ENCODE measurements around the gene WNT5A. TPM values are rescaled to one million over a fixed set of nuclear protein-coding genes. Genes with fewer than 3 reads are reported as not detected.

Gene WNT5A
- total RNA-seq, 1 donor from 2014 or later, result 45.8 TPM

DNA sequence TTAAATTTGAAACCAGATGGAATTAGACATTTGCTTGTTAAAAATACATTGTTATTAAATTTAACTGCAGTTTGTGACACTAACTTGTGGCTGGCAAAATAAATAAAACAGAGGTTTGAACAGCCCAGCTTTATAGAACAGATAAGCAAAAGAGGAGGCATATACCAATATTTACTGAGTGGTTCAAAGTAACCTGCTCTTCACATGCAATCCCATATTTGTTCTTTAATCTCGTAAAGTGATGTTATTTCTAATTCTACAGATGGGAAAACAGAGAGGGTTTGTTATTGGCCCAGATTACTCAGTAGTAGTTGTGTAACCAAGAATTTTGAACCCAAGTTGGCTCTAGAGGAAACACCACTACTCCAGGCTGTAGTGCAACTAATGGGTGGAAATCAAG is 37.6 kb downstream of the WNT5A start:
- no peaks in the 10 kb centered on the region for H3K36me3 Mint-ChIP-seq (ENCODE audit: low read depth, unreplicated experiment)
- Histone ChIP-seq H3K4me3 (ENCODE audit: insufficient read depth, low read depth, low read length) (no peak overlapping the region), H3K4me2 (ENCODE audit: low read length) (no peak overlapping the region), H3K9ac (ENCODE audit: low read length) (no peak overlapping the region), H2AFZ (ENCODE audit: low read depth, low read length) (no peak overlapping the region), H3K36me3 (ENCODE audit: insufficient read depth, low read length) (no peaks in the 10 kb centered on the region), H3K4me1 (ENCODE audit: insufficient read depth, low read length) (no peaks in the 10 kb centered on the region), H4K20me1 (ENCODE audit: insufficient read depth, low read length) (no peaks in the 10 kb centered on the region), H3K27ac (ENCODE audit: low read depth, low read length) (no peak overlapping the region), H3K79me2 (ENCODE audit: insufficient read depth, low read length) (no peaks in the 10 kb centered on the region), H3K9me3 (ENCODE audit: insufficient read depth, low read depth, low read length) (no peaks in the 10 kb centered on the region), H3K27me3 (ENCODE audit: insufficient read depth, low read length) (no peaks in the 10 kb centered on the region)
- FAIRE-seq (no peak), DNase-seq (ENCODE audit: low read depth) (no peak)
- TF ChIP-seq EZH2 (IDR thresholded peaks at IDR 0.05; ENCODE audit: insufficient read depth, low read length), result no peak
- TF ChIP-seq, protein P1, sequence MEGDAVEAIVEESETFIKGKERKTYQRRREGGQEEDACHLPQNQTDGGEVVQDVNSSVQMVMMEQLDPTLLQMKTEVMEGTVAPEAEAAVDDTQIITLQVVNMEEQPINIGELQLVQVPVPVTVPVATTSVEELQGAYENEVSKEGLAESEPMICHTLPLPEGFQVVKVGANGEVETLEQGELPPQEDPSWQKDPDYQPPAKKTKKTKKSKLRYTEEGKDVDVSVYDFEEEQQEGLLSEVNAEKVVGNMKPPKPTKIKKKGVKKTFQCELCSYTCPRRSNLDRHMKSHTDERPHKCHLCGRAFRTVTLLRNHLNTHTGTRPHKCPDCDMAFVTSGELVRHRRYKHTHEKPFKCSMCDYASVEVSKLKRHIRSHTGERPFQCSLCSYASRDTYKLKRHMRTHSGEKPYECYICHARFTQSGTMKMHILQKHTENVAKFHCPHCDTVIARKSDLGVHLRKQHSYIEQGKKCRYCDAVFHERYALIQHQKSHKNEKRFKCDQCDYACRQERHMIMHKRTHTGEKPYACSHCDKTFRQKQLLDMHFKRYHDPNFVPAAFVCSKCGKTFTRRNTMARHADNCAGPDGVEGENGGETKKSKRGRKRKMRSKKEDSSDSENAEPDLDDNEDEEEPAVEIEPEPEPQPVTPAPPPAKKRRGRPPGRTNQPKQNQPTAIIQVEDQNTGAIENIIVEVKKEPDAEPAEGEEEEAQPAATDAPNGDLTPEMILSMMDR (IDR thresholded peaks at IDR 0.05; ENCODE audit: insufficient read depth, low read depth, low read length), result no peak
- H3K9me3 Mint-ChIP-seq (ENCODE audit: unreplicated experiment), result no peaks in the 10 kb centered on the region
- peaks cover 11% of the 10 kb centered on the region for H3K27me3 Mint-ChIP-seq (ENCODE audit: low read depth, unreplicated experiment)
- no peak overlapping the region for H3K27ac Mint-ChIP-seq (ENCODE audit: unreplicated experiment)
- H3K4me3 Mint-ChIP-seq (ENCODE audit: unreplicated experiment), result no peak overlapping the region
- H3K4me1 Mint-ChIP-seq (ENCODE audit: low read depth, unreplicated experiment), result peaks cover 3% of the 10 kb centered on the region

DNA sequence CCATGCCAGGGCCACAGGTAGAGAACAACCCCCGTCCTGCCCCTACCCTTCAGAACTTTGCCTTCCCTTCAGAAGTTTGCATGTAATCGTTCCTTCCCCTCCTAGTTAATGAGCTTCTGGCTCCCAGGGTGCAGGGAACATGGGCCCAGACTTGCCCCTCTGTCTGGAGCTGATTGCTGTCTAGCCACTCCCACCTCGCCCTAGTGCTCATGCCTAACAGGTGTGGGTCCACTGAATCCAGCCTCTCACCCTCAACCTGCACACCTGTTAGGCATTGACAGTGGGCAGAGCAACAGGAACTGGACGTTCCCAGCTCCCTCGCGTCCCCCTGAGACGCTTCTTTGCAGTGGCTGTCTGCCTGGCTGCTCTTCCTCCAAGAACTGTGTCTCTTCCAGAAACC is 40.3 kb downstream of the WNT5A start:
- H3K27ac Mint-ChIP-seq (ENCODE audit: unreplicated experiment), result peak overlapping the region; percentile 14
- H3K4me1 Mint-ChIP-seq (ENCODE audit: low read depth, unreplicated experiment), result no peaks in the 10 kb centered on the region
- Histone ChIP-seq H4K20me1 (ENCODE audit: insufficient read depth, low read length) (no peaks in the 10 kb centered on the region), H3K4me3 (ENCODE audit: insufficient read depth, low read depth, low read length) (no peak overlapping the region), H3K9ac (ENCODE audit: low read length) (no peak overlapping the region), H3K4me1 (ENCODE audit: insufficient read depth, low read length) (no peaks in the 10 kb centered on the region), H3K36me3 (ENCODE audit: insufficient read depth, low read length) (no peaks in the 10 kb centered on the region), H3K79me2 (ENCODE audit: insufficient read depth, low read length) (no peaks in the 10 kb centered on the region), H3K4me2 (ENCODE audit: low read length) (no peak overlapping the region), H3K27me3 (ENCODE audit: insufficient read depth, low read length) (no peaks in the 10 kb centered on the region), H2AFZ (ENCODE audit: low read depth, low read length) (no peak overlapping the region), H3K9me3 (ENCODE audit: insufficient read depth, low read depth, low read length) (no peaks in the 10 kb centered on the region), H3K27ac (ENCODE audit: low read depth, low read length) (no peak overlapping the region)
- DNase-seq (ENCODE audit: low read depth) (no peak), FAIRE-seq (no peak)
- no peak for TF ChIP-seq EZH2 (IDR thresholded peaks at IDR 0.05; ENCODE audit: insufficient read depth, low read length)
- TF ChIP-seq, protein P1 (IDR thresholded peaks at IDR 0.05; ENCODE audit: insufficient read depth, low read depth, low read length), result no peak
- no peaks in the 10 kb centered on the region for H3K36me3 Mint-ChIP-seq (ENCODE audit: low read depth, unreplicated experiment)
- no peaks in the 10 kb centered on the region for H3K9me3 Mint-ChIP-seq (ENCODE audit: unreplicated experiment)
- no peak overlapping the region for H3K4me3 Mint-ChIP-seq (ENCODE audit: unreplicated experiment)
- H3K27me3 Mint-ChIP-seq (ENCODE audit: low read depth, unreplicated experiment), result peaks cover 29% of the 10 kb centered on the region

DNA sequence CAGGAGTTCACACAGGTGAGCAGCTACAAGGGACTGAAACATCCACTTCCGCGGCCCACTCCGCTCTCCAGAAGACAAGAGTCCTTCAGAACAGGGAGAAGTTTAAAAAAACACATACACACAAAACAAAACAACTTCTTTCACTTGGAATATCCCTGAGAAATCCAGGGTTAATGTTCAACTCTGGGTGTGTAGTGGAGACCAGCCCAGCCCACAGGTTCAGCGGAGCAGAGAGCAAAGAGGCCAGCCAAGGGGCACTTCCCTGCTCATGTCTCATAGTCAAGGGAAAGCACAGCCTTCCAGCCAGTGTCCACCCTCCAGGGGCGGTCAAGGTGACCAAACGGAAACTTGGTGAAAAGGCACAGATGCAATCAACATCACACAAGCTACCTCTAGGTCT is 41.6 kb downstream of the WNT5A start:
- no peak overlapping the region for H3K27ac Mint-ChIP-seq (ENCODE audit: unreplicated experiment)
- TF ChIP-seq, protein P1 (IDR thresholded peaks at IDR 0.05; ENCODE audit: insufficient read depth, low read depth, low read length), result no peak
- no peak for TF ChIP-seq EZH2 (IDR thresholded peaks at IDR 0.05; ENCODE audit: insufficient read depth, low read length)
- Histone ChIP-seq H2AFZ (ENCODE audit: low read depth, low read length) (no peak overlapping the region), H3K4me2 (ENCODE audit: low read length) (no peak overlapping the region), H3K27ac (ENCODE audit: low read depth, low read length) (no peak overlapping the region), H4K20me1 (ENCODE audit: insufficient read depth, low read length) (no peaks in the 10 kb centered on the region), H3K36me3 (ENCODE audit: insufficient read depth, low read length) (no peaks in the 10 kb centered on the region), H3K9ac (ENCODE audit: low read length) (no peak overlapping the region), H3K27me3 (ENCODE audit: insufficient read depth, low read length) (no peaks in the 10 kb centered on the region), H3K4me1 (ENCODE audit: insufficient read depth, low read length) (no peaks in the 10 kb centered on the region), H3K4me3 (ENCODE audit: insufficient read depth, low read depth, low read length) (no peak overlapping the region), H3K9me3 (ENCODE audit: insufficient read depth, low read depth, low read length) (no peaks in the 10 kb centered on the region), H3K79me2 (ENCODE audit: insufficient read depth, low read length) (no peaks in the 10 kb centered on the region)
- DNase-seq (ENCODE audit: low read depth) (no peak), FAIRE-seq (no peak)
- H3K4me3 Mint-ChIP-seq (ENCODE audit: unreplicated experiment), result no peak overlapping the region
- H3K4me1 Mint-ChIP-seq (ENCODE audit: low read depth, unreplicated experiment), result no peaks in the 10 kb centered on the region
- H3K9me3 Mint-ChIP-seq (ENCODE audit: unreplicated experiment), result no peaks in the 10 kb centered on the region
- peaks cover 32% of the 10 kb centered on the region for H3K27me3 Mint-ChIP-seq (ENCODE audit: low read depth, unreplicated experiment)
- H3K36me3 Mint-ChIP-seq (ENCODE audit: low read depth, unreplicated experiment), result no peaks in the 10 kb centered on the region

Measured in astrocyte (in vitro differentiated cells and primary cell).